ENCODE data around the gene RBP3.

RBP3 gene

DNA sequence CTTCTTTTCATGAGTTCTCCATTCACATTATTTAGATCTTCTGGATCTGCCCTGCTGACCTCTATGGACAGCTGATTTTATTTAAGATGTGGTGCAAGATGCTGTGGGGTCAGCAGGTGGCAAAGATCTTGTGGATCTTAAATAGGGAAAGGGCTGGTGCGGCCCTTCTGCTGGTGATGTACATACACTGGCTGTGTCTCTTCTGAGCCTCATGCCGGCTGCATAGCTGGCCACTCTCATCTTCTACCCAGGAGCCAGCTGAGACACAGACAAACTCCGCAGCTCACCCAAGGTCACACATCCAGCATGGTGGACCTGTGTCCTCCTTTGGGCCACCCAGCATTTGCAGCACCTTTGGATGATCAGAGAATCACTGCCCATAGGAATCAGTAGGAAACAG is 9.7 kb downstream of the RBP3 start:
- DNase-seq (ENCODE audit: low read depth in 2 of 2), result no peak

DNA sequence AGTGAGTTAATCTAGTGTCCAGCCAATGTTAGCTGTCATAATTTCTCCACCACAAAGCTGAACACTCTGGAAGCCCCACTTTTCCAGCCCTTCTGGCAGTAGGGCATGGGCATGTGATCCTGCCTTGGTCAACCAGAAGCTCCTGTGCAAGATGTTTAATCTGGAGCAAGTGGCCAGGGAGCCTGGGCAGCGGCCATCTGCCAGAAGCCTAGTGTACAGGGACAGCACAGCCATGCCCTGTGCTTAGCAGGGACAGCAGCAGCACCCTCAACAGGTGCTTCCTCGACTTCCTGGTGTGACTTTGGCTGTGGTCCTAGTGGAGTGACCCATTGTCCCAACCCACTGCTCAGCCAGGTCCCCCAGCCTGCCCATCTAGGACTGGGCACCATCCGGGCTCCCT is 10.3 kb downstream of the RBP3 start:
- no peak for DNase-seq (ENCODE audit: low read depth in 2 of 2)

- DNase-seq (ENCODE audit: low read depth in 2 of 2), result no peak
Observed at GRCh38 chr10:47359101-47359500, 10.9 kb downstream of the RBP3 start.

DNA sequence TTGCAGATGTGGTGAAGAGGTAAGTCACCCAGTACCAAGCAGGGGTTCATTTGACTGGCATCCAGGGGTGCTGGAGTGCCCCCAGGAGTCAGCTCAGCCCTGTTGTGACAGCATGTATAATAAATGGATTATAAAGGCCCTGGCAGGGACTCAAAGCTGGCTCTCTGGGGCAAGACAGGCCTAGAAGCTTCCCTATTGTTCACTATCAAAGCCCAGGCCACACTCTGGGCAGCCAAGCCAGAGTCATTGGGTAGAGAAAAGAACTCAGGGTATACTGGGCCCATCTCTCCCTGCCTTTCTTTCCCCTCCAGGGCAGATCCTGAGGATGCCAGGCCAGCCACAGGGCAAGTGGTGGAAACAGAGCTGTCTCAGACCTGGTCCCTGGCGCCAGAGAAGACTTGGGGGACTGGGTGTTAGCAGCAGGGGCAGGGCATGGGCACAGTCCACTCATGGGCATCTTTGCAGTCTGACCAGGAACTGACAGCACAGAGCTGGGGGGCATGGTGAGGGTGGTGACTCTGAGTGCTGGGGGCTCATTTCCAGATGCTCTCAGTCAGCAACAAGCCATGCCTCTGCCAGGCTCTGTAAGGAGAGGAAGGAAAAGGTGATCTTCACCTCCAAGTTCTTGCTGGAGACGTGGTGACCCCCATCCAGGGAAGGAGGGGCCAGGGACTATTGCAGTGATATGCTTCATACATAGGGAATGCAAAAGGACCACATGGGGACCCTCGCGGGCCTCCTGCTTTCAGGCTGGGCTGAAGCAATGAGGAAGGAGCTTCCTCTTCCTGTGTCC is 11.7 kb downstream of the RBP3 start:
- no peak for DNase-seq (ENCODE audit: low read depth in 2 of 2)

DNA sequence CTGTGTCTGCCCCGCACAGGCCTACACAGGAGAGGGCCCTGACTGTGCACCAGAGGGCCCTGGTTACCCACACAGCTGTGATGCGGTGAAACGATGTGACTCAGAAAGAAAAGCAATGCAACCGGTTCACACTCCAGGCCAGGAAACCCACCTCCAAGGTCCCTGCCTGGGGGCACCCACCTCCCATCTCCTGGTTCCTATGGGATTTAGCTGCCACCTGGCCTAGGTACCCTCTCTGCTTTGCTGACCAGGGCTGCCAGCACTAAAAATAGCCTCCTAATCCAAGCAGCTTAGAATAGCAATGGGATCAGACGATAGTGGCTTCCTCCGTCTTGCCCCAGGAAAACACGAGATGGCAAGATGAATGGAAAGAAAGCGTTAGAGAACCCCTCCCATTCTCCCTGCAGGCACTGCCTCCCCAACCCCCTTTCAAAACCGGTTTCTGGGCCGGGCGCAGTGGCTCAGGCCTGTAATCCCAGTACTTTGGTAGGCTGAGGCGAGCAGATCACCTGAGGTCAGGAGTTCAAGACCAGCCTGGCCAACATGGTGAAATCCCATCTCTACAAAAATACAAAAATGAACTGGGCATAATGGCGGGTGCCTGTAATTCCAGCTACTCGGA is 12.4 kb downstream of the RBP3 start:
- DNase-seq (ENCODE audit: low read depth in 2 of 2), result no peak

DNA sequence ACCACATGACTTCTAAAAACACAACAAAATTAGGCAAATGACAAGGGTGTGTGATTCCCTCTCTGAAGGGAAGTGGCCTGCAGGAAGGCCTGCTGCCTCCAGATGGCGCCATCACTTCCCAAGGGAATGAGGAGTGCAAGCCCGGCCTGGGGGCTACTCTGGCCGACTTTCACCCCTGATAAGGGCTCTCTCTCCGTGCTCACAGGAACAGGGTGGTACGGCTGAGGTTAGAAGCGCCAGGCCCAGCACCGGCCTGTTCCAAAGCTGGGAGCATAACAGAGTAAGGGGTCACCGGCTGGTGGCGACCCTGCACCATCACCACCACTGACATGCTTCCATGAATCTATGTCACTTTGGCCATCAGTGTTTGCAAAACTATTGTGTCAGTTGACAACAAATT is 13.1 kb downstream of the RBP3 start:
- DNase-seq (ENCODE audit: low read depth in 2 of 2), result no peak

GRCh38 chr10:47362199-47362598 is 14.0 kb downstream of the RBP3 start:
- no peak for DNase-seq (ENCODE audit: low read depth in 2 of 2)

DNA sequence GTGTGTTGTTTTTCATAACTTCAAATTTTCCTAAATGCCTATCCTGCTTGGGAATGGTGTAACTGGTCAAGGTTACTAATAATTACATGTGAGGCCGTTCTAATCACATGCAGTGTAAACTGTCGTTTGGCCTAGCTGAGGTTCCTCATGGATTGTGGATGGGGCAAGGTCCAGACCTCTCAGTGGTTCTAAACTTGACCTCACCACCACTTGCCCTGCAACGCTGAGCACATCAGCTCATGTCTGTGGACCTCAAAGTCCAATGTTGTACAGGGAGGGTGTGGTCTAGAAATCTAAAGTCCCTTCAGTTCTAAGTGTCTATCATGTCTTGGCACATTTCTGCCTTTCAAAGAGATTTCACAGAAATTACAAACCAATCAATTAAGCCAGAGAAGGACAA is 15.6 kb downstream of the RBP3 start:
- no peak for DNase-seq (ENCODE audit: low read depth in 2 of 2)

GRCh38 chr10:47364366-47364765 is 16.2 kb downstream of the RBP3 start:
- no peak for DNase-seq (ENCODE audit: low read depth in 2 of 2)

DNA sequence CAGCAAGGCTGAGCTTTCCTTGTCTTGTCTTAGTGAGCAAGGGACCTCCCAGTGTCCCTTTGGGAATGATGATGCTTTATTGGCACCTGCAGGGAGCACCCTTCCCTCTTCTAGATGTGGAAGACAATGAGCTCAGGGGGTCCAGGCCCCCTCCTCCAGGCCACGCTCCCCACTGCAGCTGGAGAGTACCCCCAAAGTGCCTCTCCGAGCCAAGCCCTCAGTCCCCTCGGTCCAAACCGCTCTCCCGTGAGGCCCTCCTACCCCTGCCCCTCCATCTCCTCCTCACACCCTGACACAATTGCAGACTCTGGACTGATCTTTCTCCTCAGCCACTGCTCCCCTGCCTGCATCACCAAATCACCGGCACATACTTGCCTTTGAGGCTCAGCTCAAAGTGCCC is 16.7 kb downstream of the RBP3 start:
- no peak for DNase-seq (ENCODE audit: low read depth in 2 of 2)

GRCh38 chr10:47365431-47366180 is 17.4 kb downstream of the RBP3 start:
- no peak for DNase-seq (ENCODE audit: low read depth in 2 of 2)

- DNase-seq (ENCODE audit: low read depth in 2 of 2), result no peak
Observed at GRCh38 chr10:47366181-47366631, 18.0 kb downstream of the RBP3 start.

DNA sequence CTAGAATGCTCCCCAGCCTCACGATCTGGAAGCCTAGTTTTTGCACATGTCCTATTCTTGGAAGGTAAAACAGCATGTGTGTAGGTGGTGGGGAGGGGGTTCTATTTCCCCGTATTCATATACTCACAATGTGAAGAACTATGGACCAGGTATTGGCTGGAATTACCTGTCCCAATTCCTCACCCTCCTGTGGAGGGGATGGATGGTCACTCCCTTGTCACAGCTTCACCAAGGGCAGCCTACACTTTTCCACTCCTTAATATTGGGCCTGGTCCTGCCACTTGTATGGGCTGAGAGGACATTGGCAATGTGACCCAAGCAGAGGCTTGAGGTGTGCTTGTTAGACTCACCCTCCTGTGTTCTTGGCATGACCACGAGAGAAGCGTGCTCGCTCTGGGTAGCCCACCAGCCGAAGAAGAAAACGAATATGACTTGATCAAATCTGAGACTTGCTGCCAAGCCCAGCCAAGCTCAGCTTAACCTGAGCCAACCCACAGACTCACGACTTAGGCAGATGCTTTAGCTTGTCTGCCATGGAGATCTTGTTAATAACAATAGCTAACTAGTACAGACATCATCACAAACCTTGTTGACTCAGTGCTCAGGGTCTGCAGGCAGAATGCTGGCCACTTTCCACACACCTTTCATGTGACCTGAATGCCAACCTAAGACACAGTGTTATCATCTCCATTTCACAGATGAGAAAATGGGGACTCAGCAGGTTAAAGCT is 18.7 kb downstream of the RBP3 start:
- DNase-seq (ENCODE audit: low read depth in 2 of 2), result no peak

DNA sequence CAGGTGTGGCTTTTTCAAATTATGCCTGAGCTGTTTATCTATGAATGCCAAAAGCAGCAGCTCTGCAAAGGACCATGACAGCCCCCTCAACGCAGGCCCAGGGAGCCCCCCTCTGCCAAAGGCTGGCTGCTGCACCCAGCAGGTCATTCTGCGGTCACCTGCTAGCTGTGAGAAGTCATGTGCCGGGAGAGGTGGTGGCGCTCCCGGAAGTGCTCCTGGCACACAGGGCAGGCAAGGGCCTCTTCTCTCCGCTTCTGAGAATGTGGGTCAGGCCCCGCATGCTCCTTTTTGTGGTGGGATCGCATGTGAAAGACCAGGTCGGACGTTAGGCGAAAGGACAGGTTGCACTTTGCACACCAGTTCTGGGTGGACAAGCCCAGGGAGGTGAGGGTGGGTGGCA is 19.5 kb downstream of the RBP3 start:
- no peak for DNase-seq (ENCODE audit: low read depth in 2 of 2)

DNA sequence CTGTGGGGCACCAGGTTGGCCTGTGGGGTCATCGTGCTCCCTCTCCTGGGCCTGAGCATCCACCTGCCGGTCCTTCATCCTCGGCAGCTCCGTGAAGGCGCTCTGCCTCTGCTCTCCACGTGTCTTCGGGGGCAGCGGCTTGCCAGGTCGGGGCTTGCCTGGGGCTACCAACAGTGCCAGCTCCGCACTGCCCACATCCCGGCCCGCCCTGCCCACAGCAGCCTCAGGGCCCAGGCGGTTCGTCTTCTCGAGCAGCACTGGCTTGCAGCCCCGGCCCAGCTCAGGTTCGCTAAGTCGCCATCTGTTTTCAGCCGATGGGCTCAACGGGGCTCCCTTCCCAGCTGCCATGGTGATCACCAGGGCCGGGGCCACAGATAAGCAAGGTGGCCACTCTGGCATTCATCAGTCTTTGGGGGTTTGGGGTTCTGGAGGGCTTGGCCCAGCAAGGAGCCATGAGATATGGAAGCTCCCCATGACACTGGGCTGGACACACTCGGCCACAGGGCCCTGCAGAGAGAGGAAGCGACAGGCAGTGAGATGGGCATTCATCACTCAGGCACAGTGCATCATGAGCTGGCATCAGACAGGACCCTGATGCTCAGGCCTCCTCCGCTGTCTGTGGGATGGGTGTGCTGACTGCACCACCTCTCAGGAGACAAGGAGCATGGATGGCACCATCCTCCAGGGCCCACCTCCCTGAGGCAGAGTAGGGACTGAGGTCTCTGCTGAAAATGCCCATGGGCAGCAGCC is 20.4 kb downstream of the RBP3 start:
- DNase-seq (ENCODE audit: low read depth in 2 of 2), result no peak

- no peak for DNase-seq (ENCODE audit: low read depth in 2 of 2)
Observed at GRCh38 chr10:47369251-47369894, 21.2 kb downstream of the RBP3 start.

- no peak for DNase-seq (ENCODE audit: low read depth in 2 of 2)
Observed at GRCh38 chr10:47370015-47370767, 22.0 kb downstream of the RBP3 start.

DNA sequence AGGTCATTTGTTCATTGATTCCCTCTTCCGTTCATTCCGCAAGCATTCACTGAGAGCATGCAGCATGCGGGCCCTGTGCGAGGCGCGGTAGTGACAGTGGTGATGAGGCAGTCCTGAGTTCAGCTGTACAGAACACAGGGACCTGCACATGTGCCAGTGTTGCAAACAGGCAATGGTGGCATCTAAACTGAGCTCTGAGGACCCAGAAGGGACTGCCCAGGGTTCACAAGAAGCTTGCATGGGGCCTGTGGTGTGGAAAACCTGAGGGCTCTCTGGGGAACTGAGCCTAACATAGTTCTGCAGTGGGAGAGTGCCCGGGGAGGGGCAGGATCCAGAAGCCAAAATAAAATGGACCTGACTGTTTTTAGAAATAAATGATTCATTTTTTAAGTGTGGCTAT is 22.7 kb downstream of the RBP3 start:
- no peak for DNase-seq (ENCODE audit: low read depth in 2 of 2)

GRCh38 chr10:47371629-47372485 is 23.7 kb downstream of the RBP3 start:
- no peak for DNase-seq (ENCODE audit: low read depth in 2 of 2)
